Testis (tissue), 3 donors: Measurements from ENCODE around the gene PPP1R11. TPM values are rescaled to one million over a fixed set of nuclear protein-coding genes. Genes with fewer than 3 reads are reported as not detected.

Source experiments
- DNase-seq: peaks from one replicate; pipeline ENCODE4 v3.0.0-alpha.2; 2019
- H3K27ac ChIP-seq, 2 donors: fragments of 200-600 bp; sonication (generic); one replicate each; pipeline ENCODE4 v1.5.1; 2019
- H3K27me3 ChIP-seq: fragments of 200-600 bp; sonication (generic); one replicate; pipeline ENCODE4 v1.5.1; 2019
- H3K36me3 ChIP-seq: fragments of 200-600 bp; sonication (generic); one replicate; pipeline ENCODE4 v1.5.1; 2017; ENCODE audit warnings: low read depth; ENCODE audit errors: missing control alignments
- H3K4me1 ChIP-seq: fragments of 200-600 bp; sonication (generic); one replicate; pipeline ENCODE4 v1.5.1; 2019
- H3K4me3 ChIP-seq, 2 donors: fragments of 200-600 bp; sonication (generic); one replicate each; pipeline ENCODE4 v1.5.1; 2017 to 2019
- H3K9me3 ChIP-seq: fragments of 200-600 bp; sonication (generic); one replicate; pipeline ENCODE4 v1.5.1; 2017
- POLR2A ChIP-seq: fragments of 450-650 bp; IDR thresholded peaks from one replicate; pipeline ENCODE4 v1.6.1; 2017; ENCODE audit warnings: antibody characterized with exemption, mild to moderate bottlenecking, moderate library complexity
- WGBS, 2 donors: methylation state at CpG; one replicate each; pipeline ENCODE4 v1.1.5; 2018; 5-methylcytosine and 5-hydroxymethylcytosine counted together
- intact Hi-C: fragments of 100-400 bp; cut with DNase I; formaldehyde crosslinking; loops from one replicate; pipeline ENCODE4 v1.15.1; 2023; ENCODE audit warnings: low total_unique reads
- polyA plus RNA-seq: library from polyadenylated mRNA; stranded (reverse); fragments of 350-450 nt; fragmentation: Illumina TruSeq; extraction: RNeasy Lipid Tissue Mini Kit (QIAGEN cat#74804); gene quantifications from one replicate; pipeline ENCODE4 v1.2.3, GENCODE V29; 2014; ENCODE audit warnings: low read depth, low replicate concordance; ENCODE audit not compliant: insufficient read depth
- total RNA-seq, 2 donors: library from RNA; depleted of rRNA; stranded (reverse); fragments of >200 nt; gene quantifications; one replicate each; pipeline ENCODE4 v1.2.3, GENCODE V29; 2016
- TF ChIP-seq, protein P1 (sequence below), 3 experiments: fragments of 450-650 bp in 2 of 3; fragments of 200-600 bp in 1 of 3; sonication (generic) in 1 of 3; IDR thresholded peaks; one replicate each; pipeline ENCODE4 v1.5.1; 2016 to 2019; ENCODE audit warnings: antibody characterized with exemption in 3 of 3, mild to moderate bottlenecking in 2 of 3, moderate library complexity in 1 of 3

Gene PPP1R11
- total and polyA plus RNA-seq, 3 donors from 2014 or later: 40.2 to 91.8 (median 55.0) TPM

DNA sequence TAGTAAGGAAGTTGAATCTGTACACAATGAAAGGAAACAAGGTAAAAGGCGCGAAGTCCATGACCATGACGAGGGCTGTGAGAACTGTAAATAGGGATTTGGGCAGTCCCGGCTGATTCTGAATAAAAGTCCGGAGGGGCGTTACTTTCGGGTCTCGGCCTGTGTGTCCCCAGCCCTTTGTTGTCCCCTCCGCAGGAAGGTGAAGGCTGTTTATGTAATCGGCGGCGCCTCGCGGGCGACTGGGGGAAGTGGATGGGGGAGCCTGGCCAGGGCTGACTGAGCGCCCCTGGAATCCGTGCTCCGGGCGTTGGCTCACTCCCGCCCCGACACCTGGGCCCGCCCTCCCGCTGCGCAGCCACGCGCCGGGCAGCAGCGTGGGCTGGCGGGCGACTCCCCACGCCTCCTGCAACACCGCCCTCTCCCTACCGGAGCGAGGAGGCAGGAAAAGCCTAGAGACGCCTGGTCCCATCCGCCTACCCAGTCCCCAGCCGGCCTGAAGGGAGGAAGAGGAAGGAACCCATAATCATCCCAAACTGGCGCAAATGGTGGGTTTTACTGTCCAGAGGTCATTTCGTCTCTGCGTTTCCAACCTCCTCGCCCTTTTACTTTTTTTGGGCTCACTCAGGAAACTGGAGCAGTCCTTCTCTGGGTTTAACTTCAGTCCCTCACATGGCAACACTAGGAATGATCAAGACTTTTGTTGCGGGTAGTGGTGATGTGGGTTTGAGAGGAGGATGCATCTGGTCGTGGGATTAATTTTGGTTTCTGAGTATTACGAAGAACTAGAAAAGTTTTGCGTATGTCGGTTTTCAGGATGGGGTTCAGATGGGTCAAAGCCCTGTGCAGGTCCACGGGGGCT, 33.8 kb downstream of the PPP1R11 start:
- no peaks in the 10 kb centered on the region for H3K27me3 ChIP-seq
- no peak for TF ChIP-seq POLR2A

DNA sequence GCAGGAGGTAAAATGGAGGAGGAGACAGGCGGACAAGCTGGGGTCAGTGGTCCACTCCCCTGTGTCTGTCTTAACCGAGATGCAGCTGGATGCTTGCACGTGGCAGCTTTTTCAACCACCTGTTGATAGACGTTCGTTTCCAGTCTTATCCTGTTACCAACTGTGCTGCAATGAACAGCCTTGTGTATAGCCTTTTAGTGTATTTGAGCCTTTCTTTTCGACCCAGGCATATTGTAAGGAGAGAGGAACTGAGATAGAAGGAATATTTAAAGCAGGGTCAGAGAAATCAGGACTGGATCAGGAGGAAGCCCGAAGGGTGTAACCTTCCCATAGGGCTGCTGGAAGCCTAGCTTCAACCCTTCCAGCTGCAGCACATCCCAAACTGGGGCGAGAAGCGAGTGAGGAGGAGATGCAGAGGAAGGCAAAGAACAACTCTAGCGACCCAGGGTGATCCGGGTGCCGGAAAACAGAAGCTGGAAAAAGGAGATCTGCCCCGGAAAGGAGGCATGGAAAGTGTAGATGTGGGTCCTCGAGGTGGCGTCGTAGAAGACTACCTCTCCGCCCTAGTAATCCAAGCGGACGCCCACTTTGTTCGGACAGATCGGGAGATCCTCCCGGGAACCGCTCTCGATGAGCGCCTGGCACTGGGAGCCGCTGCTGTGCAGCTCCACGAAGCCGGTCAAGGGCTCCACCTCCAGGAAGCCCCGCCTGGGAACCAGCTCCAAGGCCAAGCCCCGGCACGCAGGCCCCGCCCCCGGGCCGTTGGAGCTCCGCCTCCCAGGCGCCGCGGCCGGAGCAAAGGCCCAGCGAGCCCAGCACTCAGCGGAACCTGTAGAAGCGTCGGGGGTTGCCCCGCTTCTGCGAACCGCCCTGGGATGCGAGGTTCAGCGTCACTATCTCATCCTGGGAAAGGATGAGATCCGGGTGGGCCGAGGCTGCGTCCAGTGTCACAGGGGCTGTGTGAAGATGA, 34.7 kb downstream of the PPP1R11 start:
- WGBS, 2 donors: 2 to 4% methylated on average over 29 to 50 of the region's 51 CpGs
- Histone ChIP-seq H3K27ac (peak overlapping the region; percentile 60 to 61), H3K36me3 (no peaks in the 10 kb centered on the region), H3K9me3 (no peaks in the 10 kb centered on the region), H3K27me3 (no peaks in the 10 kb centered on the region), H3K4me1 (peaks cover 19% of the 10 kb centered on the region), H3K4me3 (peak overlapping the region; percentile 25 to 44)
- TF ChIP-seq, protein P1, sequence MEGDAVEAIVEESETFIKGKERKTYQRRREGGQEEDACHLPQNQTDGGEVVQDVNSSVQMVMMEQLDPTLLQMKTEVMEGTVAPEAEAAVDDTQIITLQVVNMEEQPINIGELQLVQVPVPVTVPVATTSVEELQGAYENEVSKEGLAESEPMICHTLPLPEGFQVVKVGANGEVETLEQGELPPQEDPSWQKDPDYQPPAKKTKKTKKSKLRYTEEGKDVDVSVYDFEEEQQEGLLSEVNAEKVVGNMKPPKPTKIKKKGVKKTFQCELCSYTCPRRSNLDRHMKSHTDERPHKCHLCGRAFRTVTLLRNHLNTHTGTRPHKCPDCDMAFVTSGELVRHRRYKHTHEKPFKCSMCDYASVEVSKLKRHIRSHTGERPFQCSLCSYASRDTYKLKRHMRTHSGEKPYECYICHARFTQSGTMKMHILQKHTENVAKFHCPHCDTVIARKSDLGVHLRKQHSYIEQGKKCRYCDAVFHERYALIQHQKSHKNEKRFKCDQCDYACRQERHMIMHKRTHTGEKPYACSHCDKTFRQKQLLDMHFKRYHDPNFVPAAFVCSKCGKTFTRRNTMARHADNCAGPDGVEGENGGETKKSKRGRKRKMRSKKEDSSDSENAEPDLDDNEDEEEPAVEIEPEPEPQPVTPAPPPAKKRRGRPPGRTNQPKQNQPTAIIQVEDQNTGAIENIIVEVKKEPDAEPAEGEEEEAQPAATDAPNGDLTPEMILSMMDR (IDR thresholded peaks at IDR 0.05): no peak
- no peak for TF ChIP-seq POLR2A
- intact Hi-C loops: no loop called here
- DNase-seq: peak; percentile 95

More for the DNA sequence above, 33.8 kb downstream of the PPP1R11 start:
- WGBS, 2 donors: 2 to 3% methylated on average over 23 to 47 of the region's 47 CpGs
- intact Hi-C loops: no loop called here
- Histone ChIP-seq H3K4me1 (peaks cover 19% of the 10 kb centered on the region), H3K4me3 (peak overlapping the region in 1 of 2 donors; percentile 20), H3K36me3 (no peaks in the 10 kb centered on the region), H3K27ac (no peak overlapping the region), H3K9me3 (no peaks in the 10 kb centered on the region)
- DNase-seq: peak; percentile 65

DNA sequence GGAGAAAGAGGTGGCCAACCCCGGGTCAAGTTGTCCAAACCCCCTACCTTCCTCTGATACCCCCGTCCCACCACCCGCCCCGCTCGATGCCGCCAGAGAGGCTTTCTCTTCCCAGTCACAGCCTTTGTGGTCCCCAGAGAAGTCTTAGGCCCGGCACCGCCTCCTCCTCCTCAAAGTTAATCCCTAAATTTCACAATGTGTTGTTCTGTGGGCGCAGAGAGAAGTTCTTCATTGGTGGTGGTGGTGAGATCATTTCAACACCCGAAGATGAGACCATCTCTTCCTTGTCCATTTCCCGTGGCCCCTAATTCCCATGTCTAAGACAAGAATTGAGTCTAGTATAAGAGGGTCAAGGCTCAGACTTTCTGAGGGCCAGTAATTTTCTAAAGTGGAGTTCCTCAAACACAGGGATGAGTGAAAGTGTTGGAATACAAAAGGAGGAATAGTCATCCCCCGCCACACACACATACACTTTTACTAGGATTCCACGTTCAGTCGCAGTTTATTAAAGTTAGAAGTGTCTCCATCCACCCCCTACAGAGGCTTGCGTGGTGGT, 35.5 kb downstream of the PPP1R11 start:
- Histone ChIP-seq H3K4me3 (peak overlapping the region; percentile 44 to 48), H3K4me1 (peaks cover 19% of the 10 kb centered on the region), H3K27me3 (no peaks in the 10 kb centered on the region), H3K27ac (peak overlapping the region; percentile 60 to 61), H3K9me3 (no peaks in the 10 kb centered on the region), H3K36me3 (no peaks in the 10 kb centered on the region)
- TF ChIP-seq, protein P1 (IDR thresholded peaks at IDR 0.05): no peak
- no peak for TF ChIP-seq POLR2A
- DNase-seq: peak; percentile 20
- WGBS, 2 donors: 38 to 51% methylated on average over 15 of the region's 15 CpGs
- intact Hi-C loops: no loop called here

DNA sequence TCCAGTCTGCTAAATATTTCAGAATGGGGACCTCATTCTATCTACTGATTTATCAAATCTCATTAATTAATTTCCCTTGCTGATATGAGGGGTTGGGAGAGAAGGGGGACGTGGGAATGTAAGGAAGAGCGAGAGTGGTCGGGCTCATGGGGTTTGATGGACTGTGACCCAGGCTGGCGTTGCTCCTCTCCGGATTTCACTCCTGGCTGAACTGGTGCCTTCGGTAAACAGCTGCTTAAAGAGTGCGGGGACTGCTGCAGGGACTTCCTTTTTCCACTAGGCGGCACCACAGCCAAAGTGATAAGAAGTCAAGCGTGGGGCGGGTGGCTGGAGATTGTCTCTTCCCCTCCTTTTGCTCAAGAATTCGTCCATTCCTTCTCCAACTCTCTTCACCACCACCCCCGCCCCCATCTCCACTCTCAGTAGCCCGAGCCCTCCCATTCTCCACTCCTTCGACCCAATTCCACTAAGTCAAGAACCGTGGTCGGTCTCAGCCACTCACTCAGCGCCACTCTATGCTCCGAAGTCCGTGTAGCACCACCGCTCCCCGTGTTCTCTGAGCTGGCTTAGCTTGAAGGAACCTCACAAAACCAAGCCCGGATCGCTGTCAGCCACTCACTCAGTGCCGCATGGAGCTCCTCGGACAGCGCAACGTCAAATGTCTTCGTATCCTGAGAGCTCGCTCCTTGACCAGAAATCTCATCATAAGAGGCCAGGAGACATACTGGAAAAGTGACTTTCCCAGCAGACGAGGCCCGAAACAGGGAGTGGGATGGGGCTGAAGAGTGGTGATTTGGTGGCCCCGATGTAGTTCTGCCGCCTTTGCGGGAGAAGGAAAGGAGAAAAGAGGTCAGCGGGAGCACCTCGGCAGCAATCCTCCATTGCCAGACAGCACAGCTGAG, 36.2 kb downstream of the PPP1R11 start:
- peak overlapping the region; percentile 60 to 61 for H3K27ac ChIP-seq
- 3 to 4% methylated on average over 36 of the region's 36 CpGs for WGBS, 2 donors
- DNase-seq: peak; percentile 95
- H3K27me3 ChIP-seq: no peaks in the 10 kb centered on the region
- peaks cover 19% of the 10 kb centered on the region for H3K4me1 ChIP-seq
- H3K4me3 ChIP-seq: peak overlapping the region; percentile 48 to 64
- intact Hi-C loops: no loop called here
- no peaks in the 10 kb centered on the region for H3K9me3 ChIP-seq
- no peaks in the 10 kb centered on the region for H3K36me3 ChIP-seq
- TF ChIP-seq, protein P1 (IDR thresholded peaks at IDR 0.05): peak; percentile 76 to 92 (median 85)
- TF ChIP-seq POLR2A: no peak
